Prostate gland (tissue), 2 donors: Measurements from ENCODE around the gene IWS1. TPM values are rescaled to one million over a fixed set of nuclear protein-coding genes. Genes with fewer than 3 reads are reported as not detected.
"Not testable (repeated sequence)": the region's sequence is repeated elsewhere in the genome, so short reads cannot be mapped to it uniquely, and the experiment has no call there.

Experiments
- DNase-seq: peaks from one replicate; pipeline ENCODE4 v3.0.0-alpha.2; 2019; ENCODE audit warnings: low spot score
- H3K27ac ChIP-seq, 2 donors: fragments of 200-600 bp; sonication (generic); 2 replicates each; pipeline ENCODE4 v1.5.1; 2017 to 2019
- H3K27me3 ChIP-seq: fragments of 200-600 bp; sonication (generic); replicated peaks from 2 replicates; pipeline ENCODE4 v1.5.1; 2019; ENCODE audit not compliant: insufficient read depth
- H3K36me3 ChIP-seq, 2 donors: fragments of 200-600 bp; sonication (generic); 1 replicate in 1 of 2; 2 replicates in 1 of 2; pipeline versions ENCODE4 v1.5.1 to v1.8.1; 2017 to 2019
- H3K4me1 ChIP-seq: fragments of 200-600 bp; sonication (generic); replicated peaks from 2 replicates; pipeline ENCODE4 v1.5.1; 2019
- H3K4me3 ChIP-seq, 2 donors: fragments of 200-600 bp; sonication (generic); 2 replicates each; pipeline ENCODE4 v1.5.1; 2017 to 2019
- H3K9me3 ChIP-seq: fragments of 200-600 bp; sonication (generic); 2 replicates; pipeline ENCODE4 v1.5.1; 2017
- CTCF ChIP-seq, 4 experiments: fragments of 200-600 bp in 2 of 4; fragments of 450-650 bp in 2 of 4; sonication (generic) in 2 of 4; IDR thresholded peaks; 1 replicate in 3 of 4; 2 replicates in 1 of 4; pipeline ENCODE4 v1.5.1; 2016 to 2019; ENCODE audit warnings: antibody characterized with exemption in 4 of 4, mild to moderate bottlenecking in 2 of 4, moderate library complexity in 2 of 4
- POLR2A ChIP-seq: fragments of 450-650 bp; IDR thresholded peaks from one replicate; pipeline ENCODE4 v1.6.1; 2016; ENCODE audit warnings: antibody characterized with exemption, mild to moderate bottlenecking
- POLR2AphosphoS5 ChIP-seq: sonication (generic); formaldehyde crosslinking; IDR thresholded peaks from one replicate; pipeline ENCODE4 v1.6.1; 2017; ENCODE audit warnings: antibody characterized with exemption
- WGBS: methylation state at CpG from one replicate; pipeline ENCODE4 v1.1.5; 2018; 5-methylcytosine and 5-hydroxymethylcytosine counted together
- intact Hi-C: fragments of 100-400 bp; cut with DNase I; formaldehyde crosslinking; loops from one replicate; pipeline ENCODE4 v1.14.2; 2022
- total RNA-seq, 2 donors: library from RNA; depleted of rRNA; stranded (reverse); fragments of >200 nt; gene quantifications; one replicate each; pipeline ENCODE4 v1.1.0, GENCODE V29; 2016

Gene IWS1
- total RNA-seq, 2 donors from 2014 or later = 36.6 to 42.3 TPM

- H3K36me3 ChIP-seq = no peaks in the 10 kb centered on the region
- no peaks in the 10 kb centered on the region for H3K9me3 ChIP-seq
- no peak for TF ChIP-seq POLR2A
- no peak for TF ChIP-seq CTCF (IDR thresholded peaks at IDR 0.05)
- no peak for TF ChIP-seq POLR2AphosphoS5
- H3K27me3 ChIP-seq = no peaks in the 10 kb centered on the region
- no peak overlapping the region for H3K4me3 ChIP-seq
- H3K4me1 ChIP-seq = no peaks in the 10 kb centered on the region
- intact Hi-C loops = no loop called here
- H3K27ac ChIP-seq = no peak overlapping the region
- WGBS = 94% methylated on average over 17 of the region's 17 CpGs
- no peak for DNase-seq
Measured at GRCh38 chr2:127573771-127574170, 47.5 kb upstream of the IWS1 start.

- Histone ChIP-seq H3K9me3 (no peaks in the 10 kb centered on the region), H3K27ac (no peak overlapping the region), H3K27me3 (no peaks in the 10 kb centered on the region), H3K36me3 (no peaks in the 10 kb centered on the region), H3K4me3 (no peak overlapping the region), H3K4me1 (no peaks in the 10 kb centered on the region)
- DNase-seq = no peak
- TF ChIP-seq CTCF (IDR thresholded peaks at IDR 0.05) (no peak), POLR2A (no peak), POLR2AphosphoS5 (no peak)
- 79% methylated on average over 6 of the region's 6 CpGs for WGBS
- intact Hi-C loops = no loop called here
Measured at GRCh38 chr2:127573298-127573697, 47.0 kb upstream of the IWS1 start.

- no peak for TF ChIP-seq CTCF (IDR thresholded peaks at IDR 0.05)
- no peak for TF ChIP-seq POLR2AphosphoS5
- no peak for TF ChIP-seq POLR2A
- no peaks in the 10 kb centered on the region for H3K36me3 ChIP-seq
- intact Hi-C loops = no loop called here
- 85% methylated on average over 5 of the region's 5 CpGs for WGBS
- no peak overlapping the region for H3K4me3 ChIP-seq
- no peaks in the 10 kb centered on the region for H3K27me3 ChIP-seq
- DNase-seq = no peak
- H3K9me3 ChIP-seq = no peaks in the 10 kb centered on the region
- no peaks in the 10 kb centered on the region for H3K4me1 ChIP-seq
- H3K27ac ChIP-seq = no peak overlapping the region
Measured at GRCh38 chr2:127572841-127573240, 46.6 kb upstream of the IWS1 start.

- intact Hi-C loops, DNase-seq: not testable (repeated sequence)
- WGBS = 97% methylated on average over 2 of the region's 2 CpGs
Measured at GRCh38 chr2:127572352-127572751, 46.1 kb upstream of the IWS1 start.

GRCh38 chr2:127570282-127571250, 44.3 kb upstream of the IWS1 start:
- no peak for TF ChIP-seq POLR2A
- no peak for TF ChIP-seq POLR2AphosphoS5
- no peak for TF ChIP-seq CTCF (IDR thresholded peaks at IDR 0.05)
- WGBS = 60% methylated on average over 18 of the region's 18 CpGs
- intact Hi-C loops = no loop called here
- Histone ChIP-seq H3K27ac (no peak overlapping the region), H3K4me3 (no peak overlapping the region), H3K36me3 (no peaks in the 10 kb centered on the region), H3K4me1 (no peaks in the 10 kb centered on the region), H3K27me3 (no peaks in the 10 kb centered on the region), H3K9me3 (no peaks in the 10 kb centered on the region)
- DNase-seq = no peak

More at GRCh38 chr2:127572352-127572751, 46.1 kb upstream of the IWS1 start:
- not testable (repeated sequence) for H3K27me3 ChIP-seq, H3K4me1 ChIP-seq, H3K9me3 ChIP-seq, H3K36me3 ChIP-seq, H3K4me3 ChIP-seq, H3K27ac ChIP-seq
